OCI-LY7 (cell line): ENCODE results near the gene FOXD1.

ENCODE experiments used
- CTCF ChIP-seq: fragments of 200-600 bp; sonication (generic); conservative IDR thresholded peaks from 2 replicates; pipeline ENCODE4 v1.5.1; 2014; ENCODE audit warnings: mild to moderate bottlenecking, antibody characterized with exemption, low read length, moderate library complexity, mixed read lengths
- EZH2phosphoT487 ChIP-seq: fragments of 200-600 bp; sonication (generic); IDR thresholded peaks from 2 replicates; pipeline ENCODE4 v1.6.1; 2018; ENCODE audit warnings: low read depth, borderline replicate concordance, mild to moderate bottlenecking, mixed run types, antibody characterized with exemption, low read length, moderate library complexity, mixed read lengths

GRCh38 chr5:73487815-73488214, 39.2 kb upstream of the FOXD1 start:
- TF ChIP-seq CTCF (no peak), EZH2phosphoT487 (no peak)
